RWPE2 (cell line): ENCODE results near the gene SMTNL1.

Source experiments
- ATAC-seq: fragments of 200-7000 bp; cut with Tn5 transposase; 3 replicates; pipeline ENCODE4 v1.9.1; 2021; ENCODE audit warnings: low read depth
- DNase-seq: peaks from one replicate; pipeline ENCODE4 v3.0.0-alpha.2; 2020; ENCODE audit warnings: low spot score
- H3K27ac ChIP-seq: fragments of 450-650 bp; 2 replicates; pipeline ENCODE4 v1.5.1; 2017; ENCODE audit warnings: mild to moderate bottlenecking; ENCODE audit not compliant: poor library complexity, severe bottlenecking
- H3K27me3 ChIP-seq: fragments of 250-450 bp; sonication (Bioruptor Pico); 2 replicates; pipeline ENCODE4 v1.5.1; 2021; ENCODE audit warnings: mild to moderate bottlenecking, moderate library complexity; ENCODE audit not compliant: insufficient read depth, poor library complexity, severe bottlenecking
- H3K36me3 ChIP-seq: fragments of 250-450 bp; sonication (Bioruptor Pico); 2 replicates; pipeline ENCODE4 v1.5.1; 2020; ENCODE audit warnings: low read depth, mild to moderate bottlenecking, moderate library complexity
- H3K4me1 ChIP-seq: fragments of 250-450 bp; sonication (Bioruptor Pico); 2 replicates; pipeline ENCODE4 v1.5.1; 2021; ENCODE audit warnings: mild to moderate bottlenecking, moderate library complexity; ENCODE audit not compliant: insufficient read depth, poor library complexity, severe bottlenecking
- H3K4me3 ChIP-seq: fragments of 250-450 bp; sonication (Bioruptor Pico); 2 replicates; pipeline ENCODE4 v1.5.1; 2021; ENCODE audit warnings: mild to moderate bottlenecking, moderate library complexity; ENCODE audit not compliant: severe bottlenecking
- H3K9me3 ChIP-seq: fragments of 250-450 bp; sonication (Bioruptor Pico); 2 replicates; pipeline ENCODE4 v1.5.1; 2021; ENCODE audit warnings: mild to moderate bottlenecking, moderate library complexity; ENCODE audit not compliant: severe bottlenecking
- TF ChIP-seq, protein P1 (sequence below): fragments of 450-650 bp; IDR thresholded peaks from one replicate; pipeline ENCODE4 v1.5.1; 2017; ENCODE audit warnings: mild to moderate bottlenecking, moderate library complexity; ENCODE audit not compliant: poor library complexity, severe bottlenecking

The SMTNL1 gene

DNA sequence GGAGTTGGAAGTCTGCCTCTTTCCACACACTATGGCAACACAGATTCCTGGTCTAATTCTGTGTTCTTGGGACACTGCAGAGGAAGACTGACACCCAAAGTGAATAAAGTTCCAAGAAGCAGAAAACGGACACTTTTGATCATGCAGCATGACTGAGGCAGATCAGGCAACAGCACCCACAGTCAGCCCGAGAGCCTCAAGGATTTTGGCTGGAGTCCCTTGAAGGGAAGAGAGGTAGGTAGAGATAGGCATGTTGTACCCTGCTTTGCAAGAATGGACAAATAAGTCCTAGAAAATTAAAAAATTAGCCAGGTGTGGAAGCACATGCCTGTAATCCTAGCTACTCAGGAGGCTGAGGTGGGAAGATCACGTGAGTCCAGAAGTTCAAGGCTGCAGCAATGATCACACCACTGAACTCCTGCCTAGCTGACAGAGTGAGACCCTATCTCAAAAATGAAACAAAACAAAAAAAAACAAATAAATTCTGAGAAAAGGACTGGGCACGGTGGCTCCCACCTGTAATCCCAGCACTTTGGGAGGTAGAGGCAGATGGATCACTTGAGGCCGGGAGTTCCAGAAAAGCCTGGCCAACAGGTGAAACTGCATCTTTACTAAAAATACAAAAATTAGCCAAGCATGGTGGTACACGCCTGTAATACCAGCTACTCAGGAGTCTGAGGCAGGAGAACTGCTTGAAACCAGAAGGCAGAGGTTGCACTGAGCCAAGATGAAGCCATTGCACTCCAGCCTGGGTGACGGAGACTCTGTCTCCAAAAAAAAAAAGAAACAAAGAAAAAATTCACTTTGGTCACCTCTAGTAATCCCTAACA is 28.8 kb upstream of the SMTNL1 start:
- Histone ChIP-seq H3K4me3 (no peak overlapping the region), H3K9me3 (no peaks in the 10 kb centered on the region), H3K36me3 (no peaks in the 10 kb centered on the region), H3K27ac (no peak overlapping the region), H3K4me1 (no peaks in the 10 kb centered on the region), H3K27me3 (no peaks in the 10 kb centered on the region)
- TF ChIP-seq, protein P1, sequence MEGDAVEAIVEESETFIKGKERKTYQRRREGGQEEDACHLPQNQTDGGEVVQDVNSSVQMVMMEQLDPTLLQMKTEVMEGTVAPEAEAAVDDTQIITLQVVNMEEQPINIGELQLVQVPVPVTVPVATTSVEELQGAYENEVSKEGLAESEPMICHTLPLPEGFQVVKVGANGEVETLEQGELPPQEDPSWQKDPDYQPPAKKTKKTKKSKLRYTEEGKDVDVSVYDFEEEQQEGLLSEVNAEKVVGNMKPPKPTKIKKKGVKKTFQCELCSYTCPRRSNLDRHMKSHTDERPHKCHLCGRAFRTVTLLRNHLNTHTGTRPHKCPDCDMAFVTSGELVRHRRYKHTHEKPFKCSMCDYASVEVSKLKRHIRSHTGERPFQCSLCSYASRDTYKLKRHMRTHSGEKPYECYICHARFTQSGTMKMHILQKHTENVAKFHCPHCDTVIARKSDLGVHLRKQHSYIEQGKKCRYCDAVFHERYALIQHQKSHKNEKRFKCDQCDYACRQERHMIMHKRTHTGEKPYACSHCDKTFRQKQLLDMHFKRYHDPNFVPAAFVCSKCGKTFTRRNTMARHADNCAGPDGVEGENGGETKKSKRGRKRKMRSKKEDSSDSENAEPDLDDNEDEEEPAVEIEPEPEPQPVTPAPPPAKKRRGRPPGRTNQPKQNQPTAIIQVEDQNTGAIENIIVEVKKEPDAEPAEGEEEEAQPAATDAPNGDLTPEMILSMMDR = no peak
- ATAC-seq (no peak), DNase-seq (no peak)

DNA sequence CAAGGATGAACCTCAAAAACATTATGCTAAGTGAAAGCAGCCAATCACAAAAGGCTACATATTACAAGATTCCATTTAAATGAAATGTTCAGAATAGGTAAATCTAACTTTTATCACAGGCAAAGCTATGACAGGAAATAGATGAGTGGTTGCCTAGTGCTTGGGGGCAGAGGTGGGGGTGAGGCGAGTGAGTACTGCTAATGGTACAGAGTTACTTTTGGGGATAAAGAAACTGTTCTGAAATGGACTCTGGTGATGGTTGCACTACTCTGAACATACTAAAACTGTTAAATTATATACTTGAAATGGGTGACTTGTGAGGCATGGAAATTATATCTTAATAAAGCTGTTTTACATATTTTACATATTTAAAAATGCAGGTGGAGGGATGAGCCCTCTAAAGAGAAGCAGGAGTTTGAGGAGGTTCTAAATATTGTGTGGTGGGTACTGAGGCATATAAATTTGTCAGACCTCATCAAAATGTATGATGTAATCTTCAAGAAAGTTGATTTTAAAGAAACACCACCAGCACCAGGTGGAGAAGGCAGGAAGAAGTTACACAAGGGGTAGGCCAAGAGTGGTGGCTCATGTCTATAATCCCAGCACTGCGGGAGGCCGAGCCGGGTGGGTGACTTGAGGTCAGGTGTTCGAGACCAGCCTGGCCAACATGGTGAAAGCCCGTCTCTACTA is 25.5 kb upstream of the SMTNL1 start:
- TF ChIP-seq, protein P1 = no peak
- no peak overlapping the region for H3K4me3 ChIP-seq
- ATAC-seq = no peak

DNA sequence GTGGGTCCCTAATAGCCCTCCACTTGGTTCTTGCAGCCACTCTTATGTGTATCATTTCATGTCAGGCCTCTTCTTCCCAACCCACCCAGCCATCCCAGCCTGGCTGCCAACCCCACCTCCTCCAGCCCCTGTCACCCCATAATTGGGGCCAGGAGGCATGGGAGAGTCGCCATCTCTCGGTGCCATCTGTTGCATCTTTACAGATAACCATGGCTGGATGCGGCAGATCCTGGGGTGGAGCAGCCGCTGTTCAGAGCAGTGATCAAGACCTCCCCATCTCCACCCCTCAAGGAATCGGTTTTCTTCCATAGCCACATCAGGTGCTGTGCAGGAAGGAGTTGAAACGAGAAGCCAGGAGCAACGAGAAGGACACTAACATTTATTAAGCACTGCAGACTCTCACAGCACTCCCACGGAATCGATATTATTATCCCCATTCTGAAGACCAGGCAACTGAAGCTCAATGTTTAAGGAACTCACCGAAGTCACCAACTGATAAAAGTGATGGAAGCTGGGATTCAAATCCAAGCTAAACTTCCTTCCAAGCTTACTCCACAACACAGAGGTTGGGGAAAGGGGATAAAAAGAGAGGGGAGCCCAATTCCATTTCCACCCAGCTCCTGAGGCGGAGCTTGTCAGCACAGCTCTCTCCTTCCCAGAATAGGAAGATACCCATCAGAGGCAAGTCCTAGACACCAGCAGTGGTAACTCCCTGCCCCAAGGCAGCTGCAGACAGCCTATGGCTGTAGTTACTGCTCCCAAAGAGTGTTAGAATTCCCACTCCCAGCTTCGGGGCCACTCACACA is 24.5 kb upstream of the SMTNL1 start:
- Histone ChIP-seq H3K4me1 (no peaks in the 10 kb centered on the region), H3K4me3 (no peak overlapping the region), H3K27ac (no peak overlapping the region), H3K36me3 (no peaks in the 10 kb centered on the region), H3K9me3 (no peaks in the 10 kb centered on the region), H3K27me3 (peaks cover 13% of the 10 kb centered on the region)
- ATAC-seq (no peak), DNase-seq (no peak)
- TF ChIP-seq, protein P1 = no peak

More for the DNA sequence above, 25.5 kb upstream of the SMTNL1 start:
- H3K9me3 ChIP-seq = no peaks in the 10 kb centered on the region
- no peaks in the 10 kb centered on the region for H3K4me1 ChIP-seq
- no peak for DNase-seq
- no peak overlapping the region for H3K27ac ChIP-seq
- no peaks in the 10 kb centered on the region for H3K36me3 ChIP-seq
- H3K27me3 ChIP-seq = peaks cover 13% of the 10 kb centered on the region

DNA sequence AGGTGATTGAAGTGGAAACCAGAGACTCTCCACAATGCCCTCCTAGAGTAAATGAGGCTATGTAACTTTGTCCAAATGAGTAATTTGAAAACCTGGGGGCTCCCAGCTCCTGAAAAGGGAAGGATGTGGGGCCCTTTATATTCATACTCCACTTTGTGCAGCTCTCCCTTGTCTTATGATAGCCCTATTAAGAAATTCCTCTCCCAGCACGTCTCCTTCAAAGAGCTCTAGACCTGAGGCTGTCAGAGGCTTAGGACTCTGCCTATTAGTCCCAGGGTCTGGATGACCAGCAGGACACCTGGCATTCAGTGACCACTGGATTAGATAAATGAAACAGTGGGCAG is 24.0 kb upstream of the SMTNL1 start:
- DNase-seq (no peak), ATAC-seq (no peak)
- Histone ChIP-seq H3K4me3 (no peak overlapping the region), H3K4me1 (no peaks in the 10 kb centered on the region), H3K27me3 (peaks cover 13% of the 10 kb centered on the region), H3K27ac (no peak overlapping the region), H3K36me3 (no peaks in the 10 kb centered on the region), H3K9me3 (no peaks in the 10 kb centered on the region)
- TF ChIP-seq, protein P1 = no peak
